HG03060 (cell line): Measurements from ENCODE around the gene RNPS1.
A peak's percentile ranks its signal among the peaks of the same experiment; 100 is the strongest.

Experiments used
- ATAC-seq: cut with Tn5 transposase; IDR thresholded peaks from one replicate; pipeline ENCODE4 v1.9.1; 2021; ENCODE audit warnings: low read depth, moderate number of reproducible peaks; ENCODE audit not compliant: unreplicated experiment

RNPS1 gene

DNA sequence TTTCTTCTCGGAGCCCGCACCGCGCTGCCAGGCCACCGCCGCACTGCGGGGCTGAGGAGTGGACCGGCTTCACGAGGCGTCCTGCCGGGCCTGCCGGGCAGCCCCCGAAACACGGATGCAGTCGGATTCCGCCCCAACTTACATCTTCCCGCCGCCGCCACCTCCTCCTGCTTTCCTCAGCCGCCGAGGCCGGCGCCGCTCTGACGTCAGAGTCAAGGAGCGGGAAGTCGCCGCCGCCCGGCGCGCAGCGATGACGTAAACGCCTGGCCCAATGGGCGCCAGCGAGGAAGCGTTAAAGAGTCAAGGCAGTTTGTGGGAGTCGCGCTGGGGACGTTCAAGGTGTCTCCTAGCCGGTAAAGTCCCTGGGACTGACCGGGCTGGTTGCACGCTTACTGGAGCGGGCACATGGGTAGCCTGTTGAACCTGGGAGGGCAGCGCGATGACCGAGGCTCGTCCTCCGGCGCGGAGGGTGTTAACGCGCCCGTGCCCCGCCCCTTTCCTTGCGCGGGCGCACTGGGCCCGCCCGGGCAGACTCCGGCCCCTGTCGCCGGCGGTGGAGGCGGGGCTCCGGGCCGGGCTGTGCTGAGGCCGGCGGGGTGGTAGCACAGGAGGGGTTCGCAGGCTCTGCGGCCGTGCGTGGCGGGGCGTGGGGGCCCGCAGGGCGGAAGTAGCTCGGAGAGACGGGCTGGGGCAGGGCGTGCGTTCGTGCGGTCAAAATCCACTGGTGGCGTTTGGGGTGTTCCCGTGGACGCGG is at the start of gene RNPS1:
RNPS1 (minus strand) TSS at position 214 of the 754 bp plus-strand sequence. CDS start 3,483 bp downstream, outside the sequence.
- peak; percentile 56 for ATAC-seq

DNA sequence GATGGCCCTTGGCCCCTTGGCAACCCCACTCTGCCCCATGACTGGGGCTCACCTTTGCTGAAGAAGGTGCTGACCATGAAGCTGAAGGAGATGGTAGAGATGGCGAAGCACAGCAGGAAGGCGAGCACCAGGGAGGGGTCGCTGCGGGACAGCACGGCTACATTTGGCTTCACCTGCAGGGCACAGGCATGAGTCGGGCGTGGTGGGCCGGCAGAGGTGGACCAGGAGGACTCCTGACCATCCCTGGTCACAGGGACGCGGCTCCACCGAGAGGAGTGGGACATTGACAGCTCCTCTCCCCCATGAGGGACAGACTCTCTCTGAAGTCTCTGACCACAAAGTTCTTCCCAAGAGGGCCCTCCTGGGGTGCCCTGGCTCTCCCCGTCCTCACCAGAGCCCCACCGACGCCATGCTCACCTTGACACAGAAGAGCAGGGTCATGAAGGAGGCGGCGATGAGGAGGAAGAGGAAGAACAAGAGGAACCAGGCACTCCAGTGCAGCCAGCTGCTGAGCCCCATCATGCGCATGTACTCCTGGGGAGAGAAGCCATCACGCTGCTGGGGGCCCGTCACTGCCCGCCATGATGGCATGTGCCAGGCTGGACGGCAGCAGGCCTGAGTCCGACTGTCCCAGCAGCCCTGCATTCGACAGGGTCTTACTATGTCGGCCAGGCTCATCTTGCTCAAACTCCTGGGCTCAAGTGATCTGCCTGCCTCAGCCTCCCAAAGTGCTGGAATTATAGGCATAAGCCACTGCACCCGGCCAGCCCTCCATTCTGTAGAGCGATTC is 49.5 kb upstream of the RNPS1 start:
- ATAC-seq, result no peak

DNA sequence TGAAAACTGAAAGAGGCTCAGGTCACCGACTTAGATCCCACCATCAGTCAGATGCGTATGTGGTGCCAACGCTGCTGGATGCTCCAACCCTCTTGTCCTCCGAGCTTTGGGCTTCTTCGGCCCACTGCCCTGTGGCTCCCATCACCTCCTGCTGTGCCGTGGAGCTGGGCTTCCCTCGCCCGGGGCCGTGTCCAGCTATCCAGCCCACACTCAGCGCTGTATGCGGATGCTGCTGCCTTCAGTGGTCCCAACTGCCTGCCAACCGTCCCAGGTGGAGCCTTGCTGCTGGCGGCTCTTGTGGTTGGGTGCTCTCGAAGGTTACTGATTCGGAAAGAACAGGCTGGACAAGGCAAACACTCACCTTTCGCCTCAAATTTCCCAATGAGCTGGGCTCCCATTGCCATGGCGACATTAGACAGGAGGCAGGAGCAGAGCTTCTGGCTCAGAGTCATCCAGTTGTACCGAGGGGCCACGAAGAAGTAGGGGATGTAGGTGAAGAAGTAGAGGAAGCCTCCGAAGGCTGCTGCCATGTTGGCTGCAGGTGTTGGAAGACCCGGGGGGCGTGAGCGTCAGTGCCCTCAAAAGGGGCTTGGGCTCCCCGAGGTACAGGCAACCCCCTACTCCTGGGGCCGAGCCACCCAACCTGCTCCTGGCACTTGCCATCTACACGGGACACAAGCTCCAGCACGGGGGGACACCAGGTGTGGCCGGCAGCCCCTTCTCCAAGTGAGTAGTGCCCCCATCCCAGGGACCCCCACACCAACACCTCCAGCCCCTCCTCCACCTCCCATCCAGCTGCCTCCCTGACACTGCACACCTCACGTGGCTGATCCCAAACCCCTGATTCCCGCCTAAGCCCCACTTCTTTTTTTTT is 40.4 kb upstream of the RNPS1 start:
- ATAC-seq, result no peak

DNA sequence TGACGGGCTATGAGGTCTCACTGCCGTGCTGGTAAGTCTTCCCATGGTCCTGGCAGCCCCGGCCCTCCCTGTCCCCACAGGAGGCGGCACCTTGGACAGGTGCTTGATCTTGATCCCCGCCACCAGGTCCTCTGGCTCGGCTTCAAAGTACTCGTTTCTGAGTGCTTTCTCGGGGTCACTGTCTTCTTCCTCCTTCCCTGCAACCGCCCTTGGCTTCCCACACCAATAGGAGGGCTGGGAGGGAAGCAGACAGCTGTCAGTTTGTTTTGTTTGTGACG is 31.9 kb upstream of the RNPS1 start:
- no peak for ATAC-seq

DNA sequence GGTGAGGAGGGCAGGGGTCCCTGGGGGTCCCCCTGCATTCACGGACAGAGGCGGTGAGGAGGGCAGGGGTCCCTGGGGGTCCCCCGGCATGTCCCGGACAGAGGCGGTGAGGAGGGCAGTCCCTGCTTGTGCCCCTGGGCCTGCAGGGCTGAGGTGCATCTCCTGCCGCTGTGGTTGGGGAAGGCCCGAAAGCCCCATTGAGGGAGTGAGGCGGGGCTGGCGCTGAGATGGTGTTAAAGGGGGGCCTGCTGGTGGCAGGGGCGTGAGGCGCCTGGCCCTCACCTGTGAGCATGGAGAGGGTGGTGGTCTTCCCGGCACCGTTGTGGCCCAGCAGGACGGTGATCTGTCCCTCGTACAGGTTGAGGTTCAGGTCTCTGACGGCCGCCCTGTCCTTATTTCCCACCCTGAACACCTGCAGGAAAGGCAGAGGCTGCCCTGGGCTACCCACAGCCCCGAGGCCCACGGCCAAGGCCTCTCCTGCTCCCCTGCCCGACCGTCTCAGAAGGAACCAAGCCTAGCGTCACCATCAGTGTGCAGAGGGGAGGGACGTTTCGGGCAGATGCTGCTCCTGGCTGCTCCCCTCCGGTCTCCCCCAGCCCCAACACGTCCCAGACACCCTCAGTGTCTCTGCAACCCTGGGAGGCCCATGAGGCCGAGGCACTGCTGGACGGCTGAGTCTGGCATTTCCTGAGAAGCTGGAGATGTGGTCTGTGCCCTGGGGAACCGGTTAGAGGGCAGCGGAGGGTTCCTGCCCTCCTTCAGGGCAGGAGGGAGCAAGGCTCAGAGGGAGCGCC is 31.4 kb upstream of the RNPS1 start:
- ATAC-seq, result no peak

DNA sequence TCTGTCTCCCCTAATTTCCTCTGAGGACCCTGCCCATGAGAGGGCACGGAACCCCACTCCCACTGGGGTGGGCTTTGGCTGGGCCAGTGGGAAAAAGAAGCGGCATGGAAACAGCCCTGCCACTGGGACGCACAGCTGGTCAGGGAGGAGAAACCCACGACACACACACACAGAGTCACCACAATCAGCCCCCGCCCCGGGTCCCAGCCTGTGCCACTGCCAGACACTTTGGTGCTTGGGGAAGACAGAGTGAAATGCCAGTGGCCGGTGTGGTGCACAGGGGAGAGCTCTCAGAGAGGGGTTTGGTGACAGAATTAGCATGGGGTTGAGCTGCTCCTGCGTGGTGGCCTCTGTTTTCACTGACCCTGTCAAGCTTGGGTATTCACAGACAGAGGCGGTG is 30.7 kb upstream of the RNPS1 start:
- no peak for ATAC-seq

DNA sequence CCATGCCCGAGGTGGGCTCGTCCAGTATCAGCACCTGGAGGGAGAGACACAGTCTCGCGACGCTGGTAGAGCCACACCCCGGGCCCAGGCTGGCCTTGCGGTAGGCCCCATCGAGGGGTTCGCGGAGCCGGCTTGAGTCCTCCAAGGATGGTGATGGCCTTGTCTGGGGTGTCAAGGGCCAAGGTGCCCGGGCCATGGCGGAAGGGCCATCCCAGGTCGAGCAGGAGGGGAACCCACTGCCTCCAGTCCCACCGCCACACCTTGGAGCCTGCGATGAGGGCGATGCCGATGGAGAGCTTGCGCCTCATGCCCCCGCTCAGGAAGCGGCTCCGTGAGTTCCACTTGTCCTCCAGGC is 29.6 kb upstream of the RNPS1 start:
- ATAC-seq, result no peak

- no peak for ATAC-seq
Observed at GRCh38 chr16:2296661-2297505, 29.0 kb upstream of the RNPS1 start.

GRCh38 chr16:2295056-2295798 is 27.3 kb upstream of the RNPS1 start:
- no peak for ATAC-seq

DNA sequence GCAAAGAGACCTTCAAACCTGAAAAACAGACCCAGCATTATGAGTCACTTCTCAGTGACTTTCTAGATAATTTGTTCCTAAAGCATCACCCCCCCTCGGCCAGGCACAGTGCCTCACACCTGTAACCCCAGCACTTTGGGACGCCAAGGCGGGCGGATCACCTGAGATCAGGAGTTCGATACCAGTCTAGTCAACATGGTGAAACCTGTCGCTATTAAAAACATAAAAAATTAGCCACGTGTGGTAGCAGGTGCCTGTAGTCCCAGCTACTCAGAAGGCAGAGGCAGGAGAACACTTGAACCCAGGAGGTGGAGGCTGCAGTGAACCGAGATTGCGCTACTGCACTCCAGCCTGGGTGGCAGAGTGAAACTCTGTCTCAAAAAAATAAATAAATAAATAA is 24.3 kb upstream of the RNPS1 start:
- no peak for ATAC-seq

DNA sequence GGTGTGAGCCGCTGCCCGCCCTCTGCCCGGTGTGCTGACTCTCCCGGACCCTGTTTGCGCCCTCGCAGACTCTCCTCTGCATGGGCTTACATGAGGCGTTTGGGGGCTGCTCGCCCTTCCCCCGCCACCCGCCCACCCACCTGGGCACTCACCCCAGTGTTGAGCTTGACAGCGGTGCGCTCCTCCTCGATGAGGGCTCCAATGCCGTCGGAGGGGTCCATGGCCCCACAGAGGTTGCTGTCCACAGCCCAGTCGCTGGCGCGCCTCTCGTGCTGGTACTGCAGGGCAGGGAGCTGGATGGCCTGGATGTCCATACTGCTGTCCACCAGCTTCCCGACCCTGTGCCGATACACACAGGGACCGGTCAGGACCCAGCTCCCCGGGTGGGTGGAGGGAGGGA is 21.4 kb upstream of the RNPS1 start:
- no peak for ATAC-seq

DNA sequence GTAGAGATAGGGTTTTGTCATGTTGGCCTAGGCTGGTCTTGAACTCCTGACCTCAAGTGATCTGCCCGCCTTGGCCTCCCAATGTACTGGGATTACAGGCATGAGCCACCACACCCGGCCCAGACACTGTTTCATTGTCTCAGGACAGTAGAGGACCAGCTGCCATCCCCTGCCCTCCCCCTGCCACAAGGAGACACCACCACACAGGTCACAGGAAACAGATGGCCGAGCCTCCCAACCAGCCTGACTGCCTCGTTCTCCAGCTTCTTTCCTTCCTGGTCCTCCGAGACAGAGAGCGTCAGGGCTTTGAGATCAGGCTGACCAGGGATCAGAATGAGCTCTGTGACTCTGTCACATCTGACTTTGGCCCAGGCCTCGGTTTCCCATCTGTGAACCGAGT is 20.8 kb upstream of the RNPS1 start:
- no peak for ATAC-seq

GRCh38 chr16:2287916-2288547 is 20.1 kb upstream of the RNPS1 start:
- ATAC-seq, result no peak

DNA sequence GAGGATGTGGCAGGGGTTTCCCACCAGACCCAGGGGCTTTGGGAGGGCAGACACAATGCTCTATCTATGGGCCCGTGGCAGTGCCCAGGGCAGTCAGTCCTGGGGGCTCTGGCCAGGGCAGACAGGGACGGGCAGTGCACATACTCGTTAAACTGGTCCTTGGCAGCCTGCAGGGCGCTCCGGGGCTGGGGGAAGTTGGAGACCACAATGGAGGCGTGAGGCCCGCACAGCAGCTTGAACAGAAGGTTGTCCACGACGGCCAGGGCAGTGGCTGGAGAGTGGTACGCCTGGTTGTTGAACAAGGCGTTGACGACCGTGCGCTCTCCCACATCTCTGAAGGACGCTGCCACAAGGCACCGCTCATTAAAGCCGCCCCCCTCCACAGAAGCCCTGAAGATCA is 18.6 kb upstream of the RNPS1 start:
- ATAC-seq, result no peak

- no peak for ATAC-seq
Observed at GRCh38 chr16:2285731-2286191, 17.8 kb upstream of the RNPS1 start.

DNA sequence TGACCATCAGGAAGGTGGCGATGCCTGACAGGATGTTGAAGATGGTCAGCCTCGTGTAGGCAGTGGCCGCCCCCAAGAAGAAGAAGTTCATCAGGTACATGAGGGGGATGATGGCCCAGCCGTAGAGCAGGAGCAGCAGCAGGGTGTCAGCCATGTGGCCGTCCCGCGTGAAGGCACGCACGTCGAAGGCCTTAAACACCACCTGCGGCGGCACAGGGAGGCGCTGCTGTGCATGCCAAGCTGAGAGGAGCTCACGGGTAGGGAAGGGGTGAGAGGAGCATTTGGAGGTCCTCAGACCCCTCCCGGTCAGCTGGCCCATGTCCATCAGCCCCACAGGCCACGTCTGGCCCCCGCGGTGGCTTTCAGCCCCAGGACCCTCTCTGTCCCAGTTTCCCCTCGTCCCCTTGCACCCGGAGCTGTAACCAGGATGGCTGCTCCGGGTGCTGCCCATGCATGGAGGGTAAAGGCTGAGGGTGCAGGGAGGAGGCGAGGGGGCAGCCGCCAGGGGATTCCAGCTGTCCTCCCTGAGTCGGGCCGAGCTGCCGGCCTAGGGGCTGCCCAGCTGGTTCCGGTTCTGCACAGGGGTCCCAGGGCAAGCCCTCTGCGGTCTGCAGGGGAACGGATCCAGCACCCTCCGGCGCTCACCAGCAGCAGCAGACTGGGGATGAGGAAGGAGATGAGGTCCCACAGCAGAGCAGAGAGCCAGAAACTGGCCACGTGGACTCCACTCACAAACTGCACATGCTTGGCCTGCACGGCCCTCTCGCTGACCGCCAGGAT is 17.1 kb upstream of the RNPS1 start:
- ATAC-seq, result no peak

DNA sequence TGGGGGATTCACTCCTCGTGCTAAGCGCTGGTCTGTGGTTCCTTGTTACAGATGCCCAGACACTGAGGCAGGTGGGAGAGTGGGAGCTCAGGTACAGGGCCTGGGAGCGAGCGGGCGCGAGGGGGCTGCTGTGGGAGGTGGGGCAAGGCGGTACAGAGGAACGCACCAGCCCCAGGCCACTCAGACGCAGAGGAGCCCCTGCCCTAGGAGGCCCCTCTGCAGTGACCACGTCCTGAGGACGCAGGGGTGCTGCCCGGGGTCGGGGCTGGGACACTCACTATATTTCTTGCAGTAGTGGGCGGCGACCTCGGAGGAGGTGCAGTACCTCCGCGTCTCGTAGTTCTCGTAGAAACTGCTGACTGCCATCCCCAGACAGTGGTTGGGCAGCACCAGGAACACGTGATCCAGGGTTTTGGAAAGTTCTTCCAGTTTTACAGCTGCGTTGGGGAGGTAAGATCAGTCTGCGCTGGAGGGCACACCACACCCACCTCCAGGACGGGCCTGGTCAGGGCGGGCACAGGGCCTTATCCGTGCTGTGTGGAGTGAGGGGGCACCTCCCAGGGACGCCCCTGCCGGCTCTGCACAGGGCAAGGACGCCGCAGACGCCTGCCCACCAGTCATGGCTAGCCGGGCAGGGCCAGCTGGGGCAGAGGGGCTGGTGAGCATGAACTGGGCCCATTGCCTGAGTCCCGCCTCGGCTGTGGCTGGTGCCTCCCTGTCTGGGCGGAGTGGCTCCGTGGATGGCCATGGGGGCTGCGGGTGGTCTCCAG is 16.3 kb upstream of the RNPS1 start:
- ATAC-seq, result no peak
